H1 (cell line): ENCODE measurements around the gene ANKRD40CL. TPM values are rescaled to one million over a fixed set of nuclear protein-coding genes. Genes with fewer than 3 reads are reported as not detected.

Experiments used
- BACH1 ChIP-seq: IDR thresholded peaks from 2 replicates; pipeline ENCODE4 v1.6.1; 2012; ENCODE audit warnings: low read length, improper control_type of control experiment
- CEBPB ChIP-seq: IDR thresholded peaks from 2 replicates; pipeline ENCODE4 v1.6.1; 2012; ENCODE audit warnings: low read depth, low read length
- CHD2 ChIP-seq: IDR thresholded peaks from 2 replicates; pipeline ENCODE4 v1.6.1; 2012; ENCODE audit warnings: low read length, improper control_type of control experiment
- CHD7 ChIP-seq: fragments of 300-600 bp; sonication (generic); IDR thresholded peaks from 2 replicates; pipeline ENCODE4 v1.7.1; 2012; ENCODE audit warnings: low read length, moderate library complexity, mild to moderate bottlenecking, inconsistent platforms; ENCODE audit not compliant: insufficient replicate concordance
- HDAC2 ChIP-seq, 2 experiments: fragments of 300-600 bp in 1 of 2; sonication (generic) in 1 of 2; IDR thresholded peaks; 2 replicates each; pipeline ENCODE4 v1.6.1; 2011 to 2012; ENCODE audit warnings: low read depth in 2 of 2, low read length in 2 of 2, mild to moderate bottlenecking in 2 of 2, moderate library complexity in 2 of 2, borderline replicate concordance in 1 of 2, inconsistent platforms in 1 of 2
- RFX5 ChIP-seq: IDR thresholded peaks from 2 replicates; pipeline ENCODE4 v1.6.1; 2011; ENCODE audit warnings: low read depth, low read length, improper control_type of control experiment, borderline replicate concordance
- SIN3A ChIP-seq, 2 experiments: IDR thresholded peaks in 1 of 2; conservative IDR thresholded peaks in 1 of 2; 2 replicates each; pipeline ENCODE4 v1.6.1; 2011 to 2012; ENCODE audit warnings: low read length in 2 of 2, improper control_type of control experiment in 1 of 2, low read depth in 1 of 2, mild to moderate bottlenecking in 1 of 2
- SIRT6 ChIP-seq: IDR thresholded peaks from one replicate; pipeline ENCODE4 v1.7.1; 2012; ENCODE audit warnings: low read length, inconsistent platforms
- SIX5 ChIP-seq: IDR thresholded peaks from 2 replicates; pipeline ENCODE4 v1.6.1; 2011; ENCODE audit warnings: mild to moderate bottlenecking, low read depth, low read length
- SUZ12 ChIP-seq: fragments of 200-600 bp; sonication (generic); IDR thresholded peaks from 2 replicates; pipeline ENCODE4 v1.6.1; 2012; ENCODE audit warnings: mild to moderate bottlenecking, inconsistent platforms, low read length, moderate library complexity, mixed read lengths
- polyA plus RNA-seq, 7 experiments: library from polyadenylated mRNA; depleted of rRNA in 3 of 7; stranded (reverse) in 5 of 7; unstranded in 2 of 7; fragments of >200 nt in 5 of 7; fragments of 200-250 nt in 2 of 7; gene quantifications; 1 replicate in 5 of 7; 2 replicates in 1 of 7; 4 replicates in 1 of 7; pipeline versions ENCODE4 v1.2.1 to v1.2.3, GENCODE V29; 2011 to 2013; ENCODE audit warnings: missing spikeins in 2 of 7, mixed read lengths in 2 of 7
- total RNA-seq: library from RNA; stranded (reverse); fragmentation: NEBNext Ultra II Directional; extraction: Animal tissue kit (Norgen Biotek cat#: 25700); gene quantifications from 2 replicates; pipeline ENCODE4 v1.2.1, GENCODE V29; 2021
- TF ChIP-seq, protein P1 (sequence below): IDR thresholded peaks from 2 replicates; pipeline ENCODE4 v1.6.1; 2011; ENCODE audit warnings: low read length, improper control_type of control experiment

ANKRD40CL gene
- total and polyA plus RNA-seq, 2 of the 8 experiments (the other 6 are each of a cell fraction or from before 2014, with no cell fraction given), result not detected

DNA sequence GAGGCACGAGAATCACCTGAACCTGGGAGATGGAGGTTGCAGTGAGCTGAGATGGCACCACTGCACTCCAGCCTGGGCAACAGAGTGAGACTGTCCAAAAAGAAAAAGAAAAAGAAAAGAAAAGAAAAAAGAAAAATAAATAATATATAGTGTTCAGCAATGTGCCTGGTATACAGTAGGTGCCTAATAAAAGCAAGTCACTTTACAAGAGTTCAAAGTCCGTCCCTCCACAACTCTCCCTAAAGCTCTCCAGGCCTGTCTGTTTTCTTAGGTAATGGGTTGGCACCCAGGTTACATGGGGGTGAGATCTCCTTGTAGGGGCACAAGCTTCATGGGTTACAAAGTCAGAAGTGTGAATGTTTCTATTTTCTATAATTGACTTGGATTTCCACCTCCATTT lies 16.6 kb upstream of the ANKRD40CL start (continued):
- TF ChIP-seq CHD7 (no peak), BACH1 (no peak), CHD2 (no peak), CEBPB (no peak), RFX5 (no peak), SIX5 (no peak), SIN3A (conservative IDR thresholded peaks at IDR 0.05 in 1 of 2, IDR thresholded peaks at IDR 0.05 in 1 of 2; ENCODE audit: low read depth in 1 of 2, low read length in 2 of 2) (no peak), SIRT6 (no peak), HDAC2 (IDR thresholded peaks at IDR 0.05; ENCODE audit: borderline replicate concordance in 1 of 2, low read depth in 2 of 2, low read length in 2 of 2) (no peak), SUZ12 (no peak)
- TF ChIP-seq, protein P1, sequence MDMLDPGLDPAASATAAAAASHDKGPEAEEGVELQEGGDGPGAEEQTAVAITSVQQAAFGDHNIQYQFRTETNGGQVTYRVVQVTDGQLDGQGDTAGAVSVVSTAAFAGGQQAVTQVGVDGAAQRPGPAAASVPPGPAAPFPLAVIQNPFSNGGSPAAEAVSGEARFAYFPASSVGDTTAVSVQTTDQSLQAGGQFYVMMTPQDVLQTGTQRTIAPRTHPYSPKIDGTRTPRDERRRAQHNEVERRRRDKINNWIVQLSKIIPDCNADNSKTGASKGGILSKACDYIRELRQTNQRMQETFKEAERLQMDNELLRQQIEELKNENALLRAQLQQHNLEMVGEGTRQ, result no peak
